Measurements from ENCODE around the gene LRRC32.

The LRRC32 gene

GRCh38 chr11:76678321-76678720 lies 7.8 kb upstream of the LRRC32 start:
- no peak for DNase-seq (ENCODE audit: low read depth)

- no peak for DNase-seq (ENCODE audit: low read depth)
These were observed 6.9 kb upstream of the LRRC32 start for GRCh38 chr11:76677458-76677765.

- DNase-seq (ENCODE audit: low read depth): no peak
These were observed 6.3 kb upstream of the LRRC32 start for GRCh38 chr11:76676636-76677457.

- DNase-seq (ENCODE audit: low read depth): no peak
These were observed 4.2 kb upstream of the LRRC32 start for GRCh38 chr11:76674517-76675400.

- DNase-seq (ENCODE audit: low read depth): no peak
These were observed 2.9 kb upstream of the LRRC32 start for GRCh38 chr11:76673176-76674142.

GRCh38 chr11:76672431-76673175 lies 2.1 kb upstream of the LRRC32 start:
- no peak for DNase-seq (ENCODE audit: low read depth)

- no peak for DNase-seq (ENCODE audit: low read depth)
These were observed 1.2 kb upstream of the LRRC32 start for GRCh38 chr11:76671626-76672309.

GRCh38 chr11:76671237-76671592 lies 668 bp upstream of the LRRC32 start:
- DNase-seq (ENCODE audit: low read depth): no peak

- peak; percentile 31 for DNase-seq (ENCODE audit: low read depth)
These were observed 554 bp downstream of the LRRC32 start for GRCh38 chr11:76669901-76670484.

- DNase-seq (ENCODE audit: low read depth): no peak
These were observed 2.0 kb downstream of the LRRC32 start for GRCh38 chr11:76668362-76669155.

- DNase-seq (ENCODE audit: low read depth): no peak
These were observed 2.7 kb downstream of the LRRC32 start for GRCh38 chr11:76667856-76668255.

GRCh38 chr11:76667271-76667818 lies 3.2 kb downstream of the LRRC32 start:
- DNase-seq (ENCODE audit: low read depth): no peak

GRCh38 chr11:76666830-76667229 lies 3.7 kb downstream of the LRRC32 start:
- no peak for DNase-seq (ENCODE audit: low read depth)

GRCh38 chr11:76666408-76666807 lies 4.1 kb downstream of the LRRC32 start:
- DNase-seq (ENCODE audit: low read depth): no peak

GRCh38 chr11:76665921-76666351 lies 4.6 kb downstream of the LRRC32 start:
- DNase-seq (ENCODE audit: low read depth): no peak

GRCh38 chr11:76665172-76665571 lies 5.4 kb downstream of the LRRC32 start:
- no peak for DNase-seq (ENCODE audit: low read depth)

- no peak for DNase-seq (ENCODE audit: low read depth)
These were observed 5.9 kb downstream of the LRRC32 start for GRCh38 chr11:76664578-76665061.

GRCh38 chr11:76663912-76664440 lies 6.6 kb downstream of the LRRC32 start:
- DNase-seq (ENCODE audit: low read depth): no peak

GRCh38 chr11:76663486-76663810 lies 7.1 kb downstream of the LRRC32 start:
- DNase-seq (ENCODE audit: low read depth): no peak
